H1 (cell line): ENCODE measurements around the gene DLG1. TPM values are rescaled to one million over a fixed set of nuclear protein-coding genes. Genes with fewer than 3 reads are reported as not detected.

Experiments used
- CTCF ChIA-PET: fragments of 300-600 bp; sonication (Branson Sonifier 250); formaldehyde crosslinking; loops from one replicate; lab custom pipeline; 2021; ENCODE audit not compliant: partially characterized antibody; lab: Charles Lee
- POLR2A ChIA-PET: fragments of 300-600 bp; sonication (Branson Sonifier 250); formaldehyde crosslinking; loops from one replicate; lab custom pipeline; 2021; ENCODE audit warnings: inconsistent platforms; ENCODE audit not compliant: partially characterized antibody; lab: Charles Lee
- DNase-seq, 2 experiments: peaks; one replicate each; pipeline versions ENCODE4 v3.0.0 to v3.0.0-alpha.2; 2010 to 2022; ENCODE audit warnings: low spot score in 2 of 2, low read depth in 1 of 2, mixed read lengths in 1 of 2
- FAIRE-seq: peaks from 2 replicates; lab custom pipeline; 2011; peaks lifted over from hg19 to GRCh38; lab: Jason Lieb, UNC
- H2AFZ ChIP-seq: 2 replicates; pipeline ENCODE4 v1.8.1; 2012; ENCODE audit warnings: low read length, inconsistent platforms
- H2AK5ac ChIP-seq: 2 replicates; pipeline ENCODE4 v1.6.1; 2013; ENCODE audit warnings: low read depth, low read length
- H2BK120ac ChIP-seq: replicated peaks from 2 replicates; pipeline ENCODE3; 2013; ENCODE audit warnings: low read depth, low read length, inconsistent platforms
- H2BK12ac ChIP-seq: 2 replicates; pipeline ENCODE4 v1.6.1; 2013; ENCODE audit warnings: low read depth, low read length
- H2BK15ac ChIP-seq: 2 replicates; pipeline ENCODE4 v1.6.1; 2013; ENCODE audit warnings: low read length
- H2BK20ac ChIP-seq: 2 replicates; pipeline ENCODE4 v1.6.1; 2013; ENCODE audit warnings: low read length
- H2BK5ac ChIP-seq: 2 replicates; pipeline ENCODE4 v1.6.1; 2013; ENCODE audit warnings: low read depth, low read length
- H3K14ac ChIP-seq: 2 replicates; pipeline ENCODE4 v1.6.1; 2013; ENCODE audit warnings: inconsistent platforms; ENCODE audit not compliant: insufficient read length
- H3K18ac ChIP-seq: 2 replicates; pipeline ENCODE4 v1.6.1; 2013; ENCODE audit warnings: low read length; ENCODE audit errors: extremely low read depth
- H3K23ac ChIP-seq: 2 replicates; pipeline ENCODE4 v1.6.1; 2013; ENCODE audit warnings: inconsistent platforms; ENCODE audit not compliant: insufficient read length
- H3K23me2 ChIP-seq: 2 replicates; pipeline ENCODE4 v1.6.1; 2013; ENCODE audit warnings: low read depth, low read length
- H3K27ac ChIP-seq: 2 replicates; pipeline ENCODE4 v1.6.1; 2011; ENCODE audit warnings: low read depth, low read length, inconsistent platforms
- H3K27me3 ChIP-seq, 4 experiments: replicated peaks in 1 of 4; 1 replicate in 1 of 4; 2 replicates in 3 of 4; pipeline versions ENCODE4 v1.6.1 to v1.8.1; 2011 to 2013; ENCODE audit warnings: low read length in 3 of 4, mild to moderate bottlenecking in 3 of 4, inconsistent platforms in 2 of 4, mixed read lengths in 2 of 4, moderate library complexity in 1 of 4; ENCODE audit not compliant: control insufficient read depth in 3 of 4, insufficient read depth in 3 of 4; ENCODE audit errors: extremely low read depth in 1 of 4
- H3K36me3 ChIP-seq, 4 experiments: 2 replicates each; pipeline versions ENCODE4 v1.6.1 to v1.8.1; 2011 to 2013; ENCODE audit warnings: mild to moderate bottlenecking in 4 of 4, low read length in 3 of 4, moderate library complexity in 2 of 4, control low read depth in 1 of 4, inconsistent platforms in 1 of 4; ENCODE audit not compliant: insufficient read depth in 4 of 4, control insufficient read depth in 2 of 4
- H3K4ac ChIP-seq: replicated peaks from 2 replicates; pipeline ENCODE3; 2013; ENCODE audit warnings: low read length, low read depth, mixed read lengths, inconsistent platforms; ENCODE audit not compliant: insufficient read length
- H3K4me1 ChIP-seq, 4 experiments: replicated peaks in 1 of 4; 1 replicate in 1 of 4; 2 replicates in 3 of 4; pipeline versions ENCODE4 v1.6.1 to v1.8.1; 2011 to 2013; ENCODE audit warnings: low read length in 3 of 4, inconsistent platforms in 2 of 4, mixed read lengths in 1 of 4; ENCODE audit not compliant: insufficient read depth in 4 of 4, control insufficient read depth in 3 of 4
- H3K4me2 ChIP-seq, 2 experiments: 2 replicates each; pipeline versions ENCODE4 v1.6.1 to v1.8.1; 2011 to 2013; ENCODE audit warnings: low read depth in 2 of 2, low read length in 2 of 2, control low read depth in 1 of 2, inconsistent platforms in 1 of 2, mild to moderate bottlenecking in 1 of 2; ENCODE audit not compliant: insufficient read depth in 1 of 2
- H3K4me3 ChIP-seq, 4 experiments: fragments of 200-600, 300-600 bp in 1 of 4; sonication (generic), shearing (Covaris generic), sonication (Bioruptor Twin) in 1 of 4; 2 replicates each; pipeline versions ENCODE4 v1.5.1 to v1.8.1; 2011 to 2016; ENCODE audit warnings: low read length in 4 of 4, low read depth in 3 of 4, control low read depth in 2 of 4, inconsistent platforms in 2 of 4, mild to moderate bottlenecking in 2 of 4, mixed read lengths in 1 of 4, moderate library complexity in 1 of 4; ENCODE audit not compliant: insufficient read depth in 2 of 4; ENCODE audit errors: extremely low read depth in 1 of 4
- H3K56ac ChIP-seq: replicated peaks from 2 replicates; pipeline ENCODE3; 2013; ENCODE audit warnings: low read depth, mild to moderate bottlenecking, mixed read lengths, low read length, inconsistent platforms; ENCODE audit not compliant: insufficient read length
- H3K79me1 ChIP-seq: 2 replicates; pipeline ENCODE4 v1.6.1; 2013; ENCODE audit warnings: low read depth, low read length, control low read depth
- H3K79me2 ChIP-seq, 2 experiments: 2 replicates each; pipeline versions ENCODE4 v1.6.1 to v1.8.1; 2012 to 2013; ENCODE audit warnings: low read length in 2 of 2, mild to moderate bottlenecking in 2 of 2, inconsistent platforms in 1 of 2; ENCODE audit not compliant: insufficient read depth in 2 of 2, control insufficient read depth in 1 of 2
- H3K9ac ChIP-seq, 4 experiments: replicated peaks in 1 of 4; 1 replicate in 1 of 4; 2 replicates in 3 of 4; pipeline versions ENCODE4 v1.6.1 to v1.8.1; 2011 to 2013; ENCODE audit warnings: low read depth in 3 of 4, low read length in 3 of 4, control low read depth in 2 of 4, mild to moderate bottlenecking in 2 of 4, moderate library complexity in 2 of 4, inconsistent platforms in 1 of 4; ENCODE audit errors: extremely low read depth in 1 of 4
- H3K9me3 ChIP-seq, 2 experiments: 2 replicates each; pipeline versions ENCODE4 v1.6.1 to v1.8.1; 2012 to 2013; ENCODE audit warnings: mild to moderate bottlenecking in 2 of 2, moderate library complexity in 2 of 2, control low read depth in 1 of 2, inconsistent platforms in 1 of 2, low read depth in 1 of 2, low read length in 1 of 2, mixed read lengths in 1 of 2; ENCODE audit not compliant: insufficient read depth in 2 of 2
- H4K20me1 ChIP-seq, 2 experiments: replicated peaks in 1 of 2; 2 replicates each; pipeline versions ENCODE3 to v1.8.1; 2011 to 2013; ENCODE audit warnings: inconsistent platforms in 2 of 2, low read length in 2 of 2, mild to moderate bottlenecking in 1 of 2; ENCODE audit not compliant: insufficient read depth in 2 of 2, control insufficient read depth in 1 of 2
- H4K5ac ChIP-seq: 2 replicates; pipeline ENCODE4 v1.6.1; 2013; ENCODE audit warnings: low read length, low read depth, mixed read lengths, inconsistent platforms; ENCODE audit not compliant: insufficient read length
- H4K8ac ChIP-seq: 2 replicates; pipeline ENCODE4 v1.8.0; 2013; ENCODE audit warnings: mild to moderate bottlenecking, moderate library complexity, low read length, inconsistent platforms; ENCODE audit not compliant: insufficient read depth; ENCODE audit errors: extremely low read depth
- H4K91ac ChIP-seq: replicated peaks from 2 replicates; pipeline ENCODE3; 2013; ENCODE audit warnings: low read length, mixed read lengths, inconsistent platforms; ENCODE audit not compliant: insufficient read length
- BCL11A ChIP-seq, 2 experiments: IDR thresholded peaks; one replicate each; pipeline ENCODE4 v1.6.1; 2011; ENCODE audit warnings: low read depth in 2 of 2, low read length in 2 of 2, mild to moderate bottlenecking in 2 of 2
- WGBS, 2 experiments: shearing (Covaris generic) in 1 of 2; methylation state at CpG; one replicate each; pipeline versions ENCODE4 v1.1.6 to v1.1.7; 2013 to 2015; ENCODE audit warnings: low lambda C conversion rate in 2 of 2, mixed read lengths in 2 of 2, inconsistent platforms in 1 of 2, low coverage in 1 of 2, missing lambda C conversion rate in 1 of 2; ENCODE audit not compliant: insufficient replicate concordance in 2 of 2, insufficient coverage in 1 of 2, insufficient read length in 1 of 2; ENCODE audit errors: extremely low coverage in 1 of 2, missing lambda C conversion rate in 1 of 2; 5-methylcytosine and 5-hydroxymethylcytosine counted together
- polyA plus RNA-seq, 7 experiments: library from polyadenylated mRNA; depleted of rRNA in 3 of 7; stranded (reverse) in 5 of 7; unstranded in 2 of 7; fragments of >200 nt in 5 of 7; fragments of 200-250 nt in 2 of 7; gene quantifications; 1 replicate in 5 of 7; 2 replicates in 1 of 7; 4 replicates in 1 of 7; pipeline versions ENCODE4 v1.2.1 to v1.2.3, GENCODE V29; 2011 to 2013; ENCODE audit warnings: missing spikeins in 2 of 7, mixed read lengths in 2 of 7
- total RNA-seq: library from RNA; stranded (reverse); fragmentation: NEBNext Ultra II Directional; extraction: Animal tissue kit (Norgen Biotek cat#: 25700); gene quantifications from 2 replicates; pipeline ENCODE4 v1.2.1, GENCODE V29; 2021

The DLG1 gene
- total and polyA plus RNA-seq, 2 of the 8 experiments (the other 6 are each of a cell fraction or from before 2014, with no cell fraction given) = 13.4 to 78.8 TPM

DNA sequence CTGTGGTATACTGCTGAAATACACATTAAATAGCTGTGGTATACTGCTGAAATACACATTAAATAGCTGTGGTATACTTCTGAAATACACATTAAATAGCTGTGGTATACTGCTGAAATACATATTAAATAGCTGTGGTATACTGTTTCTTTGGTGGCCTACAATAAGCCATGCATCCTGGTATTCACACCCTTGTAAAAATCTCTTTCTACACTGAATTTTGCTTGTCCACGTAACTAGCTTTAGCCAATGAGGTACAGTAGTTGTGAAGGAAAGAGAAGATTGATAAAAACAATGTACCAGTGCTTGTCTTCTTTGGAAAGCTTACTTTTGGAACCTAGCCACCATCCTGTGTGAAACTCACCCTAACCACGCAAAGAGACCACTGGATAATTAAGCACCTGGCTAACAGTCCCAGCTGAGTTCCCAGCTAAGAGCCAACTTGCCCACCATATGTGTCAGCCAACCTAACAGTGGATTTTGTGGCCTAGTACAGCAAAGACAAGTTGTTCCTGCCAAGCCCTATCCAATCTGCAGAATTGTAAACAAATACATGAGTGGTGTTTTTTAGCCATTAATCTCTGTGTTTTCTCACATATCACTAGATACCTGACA, 165.4 kb downstream of the DLG1 start:
- no peaks in the 10 kb centered on the region for H3K9me3 ChIP-seq
- H2AK5ac ChIP-seq = no peak overlapping the region
- H2BK15ac ChIP-seq = no peak overlapping the region
- no peak overlapping the region for H2BK12ac ChIP-seq
- no peak overlapping the region for H3K9ac ChIP-seq
- H2BK5ac ChIP-seq = no peak overlapping the region
- no peaks in the 10 kb centered on the region for H3K79me1 ChIP-seq
- H3K56ac ChIP-seq = no peak overlapping the region
- H3K4me1 ChIP-seq = no peaks in the 10 kb centered on the region; a peak in 2 of 7 replicates
- no peaks in the 10 kb centered on the region for H3K23me2 ChIP-seq
- no peaks in the 10 kb centered on the region for H3K27me3 ChIP-seq
- no peak overlapping the region for H3K14ac ChIP-seq
- H2BK120ac ChIP-seq = no peak overlapping the region
- ChIA-PET POLR2A (no interaction called here), CTCF (interaction anchor here (0.7 to 1.2 kb wide), 3 partner anchors 13 to 103 kb away, joined by 3 read pairs; partner anchors contain the start of gene MELTF)
- no peak overlapping the region for H3K23ac ChIP-seq
- no peak overlapping the region for H3K18ac ChIP-seq
- H3K4me2 ChIP-seq = no peak overlapping the region
- DNase-seq = no peak
- no peak overlapping the region for H3K4ac ChIP-seq
- no peak overlapping the region for H4K5ac ChIP-seq
- peaks cover 0 to 45% (median 16%) of the 10 kb centered on the region in 4 experiments; a peak in 6 of 8 replicates for H3K36me3 ChIP-seq
- H3K27ac ChIP-seq = no peak overlapping the region
- H2AFZ ChIP-seq = no peak overlapping the region
- WGBS, 2 experiments = 95% methylated on average over 2 of the region's 2 CpGs; no CpG with 5 or more reads in 1 of the 2 experiments
- FAIRE-seq = no peak
- no peaks in the 10 kb centered on the region for H4K20me1 ChIP-seq
- H3K79me2 ChIP-seq = no peaks in the 10 kb centered on the region
- H3K4me3 ChIP-seq = no peak overlapping the region
- no peak overlapping the region for H4K8ac ChIP-seq
- H2BK20ac ChIP-seq = no peak overlapping the region
- H4K91ac ChIP-seq = no peak overlapping the region
- TF ChIP-seq BCL11A (IDR thresholded peaks at IDR 0.05; ENCODE audit: low read depth in 2 of 2, low read length in 2 of 2) = no peak
